PC-9 (cell line): ENCODE data around the gene SLC35F4.

Source experiments
- CTCF ChIP-seq: fragments of 200-600 bp; sonication (generic); conservative IDR thresholded peaks from 2 replicates; pipeline ENCODE4 v1.6.1; 2017; ENCODE audit warnings: mixed run types, antibody characterized with exemption, mild to moderate bottlenecking, moderate library complexity
- EZH2 ChIP-seq: fragments of 200-600 bp; sonication (generic); IDR thresholded peaks from 2 replicates; pipeline ENCODE4 v1.8.0; 2017; ENCODE audit warnings: antibody characterized with exemption, low read depth

- TF ChIP-seq CTCF (no peak), EZH2 (no peak)
These were observed 53.2 kb downstream of the SLC35F4 start for GRCh38 chr14:57812741-57813140.
